Suppressor macrophage treated with lipopolysaccharide for 1 hour (primary cell): Measurements from ENCODE around the gene ZNF143.

ENCODE experiments used
- DNase-seq, 3 donors: peaks; one replicate each; pipeline ENCODE4 v3.0.0-alpha.2; 2020 to 2022

Gene ZNF143

GRCh38 chr11:9550191-9550628 is 89.4 kb downstream of the ZNF143 start:
- DNase-seq = no peak

- DNase-seq = no peak
These were observed 100.6 kb downstream of the ZNF143 start for GRCh38 chr11:9561279-9561982.

- DNase-seq = no peak
These were observed 101.9 kb downstream of the ZNF143 start for GRCh38 chr11:9562716-9563115.

- DNase-seq = no peak
These were observed 102.5 kb downstream of the ZNF143 start for GRCh38 chr11:9563196-9563730.

- peak; percentile 81 to 95 (median 94) for DNase-seq
These were observed 105.2 kb downstream of the ZNF143 start for GRCh38 chr11:9565822-9566560.

GRCh38 chr11:9566561-9567063 is 105.8 kb downstream of the ZNF143 start:
- no peak for DNase-seq

- DNase-seq = no peak
These were observed 106.6 kb downstream of the ZNF143 start for GRCh38 chr11:9567401-9567800.

GRCh38 chr11:9568161-9568853 is 107.5 kb downstream of the ZNF143 start:
- DNase-seq = no peak

GRCh38 chr11:9568854-9569587 is 108.2 kb downstream of the ZNF143 start:
- DNase-seq = peak; percentile 20 to 31 (median 24)

GRCh38 chr11:9569588-9570164 is 108.9 kb downstream of the ZNF143 start:
- no peak for DNase-seq

- DNase-seq = no peak
These were observed 109.7 kb downstream of the ZNF143 start for GRCh38 chr11:9570313-9571025.

GRCh38 chr11:9571071-9571762 is 110.4 kb downstream of the ZNF143 start:
- no peak for DNase-seq

GRCh38 chr11:9571763-9572115 is 110.9 kb downstream of the ZNF143 start:
- DNase-seq = no peak

- DNase-seq = peak; percentile 99
These were observed 112.4 kb downstream of the ZNF143 start, which contains the start of gene WEE1 for GRCh38 chr11:9573052-9573774. Gene WEE1, plus strand, starts transcription at chr11:9573670. Its CDS starts 264 bp downstream, at chr11:9573934.

GRCh38 chr11:9573775-9574621 is 113.2 kb downstream of the ZNF143 start:
- DNase-seq = peak in 2 of 3 donors; percentile 25 to 59

GRCh38 chr11:9574622-9575259 is 113.9 kb downstream of the ZNF143 start:
- peak; percentile 22 to 54 (median 35) for DNase-seq

- DNase-seq = peak in 2 of 3 donors; percentile 29 to 38
These were observed 114.7 kb downstream of the ZNF143 start for GRCh38 chr11:9575260-9576240.
